Endodermal cell (in vitro differentiated cells): ENCODE measurements around the gene PJA2. TPM values are rescaled to one million over a fixed set of nuclear protein-coding genes. Genes with fewer than 3 reads are reported as not detected.

Source experiments
- DNase-seq: peaks from one replicate; pipeline ENCODE4 v3.0.0-alpha.2; 2017
- H3K27ac ChIP-seq: 2 replicates; pipeline ENCODE4 v1.5.1; 2013; ENCODE audit warnings: mild to moderate bottlenecking, low read depth, low read length, moderate library complexity
- H3K27me3 ChIP-seq: 2 replicates; pipeline ENCODE4 v1.6.1; 2013; ENCODE audit warnings: mild to moderate bottlenecking, low read length, moderate library complexity; ENCODE audit not compliant: insufficient read depth, control insufficient read depth, poor library complexity, severe bottlenecking
- H3K36me3 ChIP-seq: 2 replicates; pipeline ENCODE4 v1.7.0; 2013; ENCODE audit warnings: mild to moderate bottlenecking, low read length, moderate library complexity; ENCODE audit not compliant: control insufficient read depth, insufficient read depth
- H3K4me1 ChIP-seq: one replicate; pipeline ENCODE4 v1.7.0; 2013; ENCODE audit warnings: low read length; ENCODE audit not compliant: control insufficient read depth, insufficient read depth
- H3K4me3 ChIP-seq: 2 replicates; pipeline ENCODE4 v1.5.1; 2013; ENCODE audit warnings: mild to moderate bottlenecking, low read length, moderate library complexity
- H3K9ac ChIP-seq: 2 replicates; pipeline ENCODE4 v1.6.1; 2013; ENCODE audit warnings: mild to moderate bottlenecking, low read length, moderate library complexity; ENCODE audit not compliant: poor library complexity, severe bottlenecking; ENCODE audit errors: extremely low read depth
- H3K9me3 ChIP-seq: 2 replicates; pipeline ENCODE4 v1.6.1; 2013; ENCODE audit warnings: mild to moderate bottlenecking, low read length, moderate library complexity; ENCODE audit not compliant: control insufficient read depth
- H3K27ac Mint-ChIP-seq: 2 replicates; pipeline ENCODE4 v1.8.0; 2020; ENCODE audit warnings: mixed read lengths
- H3K27me3 Mint-ChIP-seq: 2 replicates; pipeline ENCODE4 v1.8.0; 2021; ENCODE audit warnings: mild to moderate bottlenecking, mixed read lengths; ENCODE audit not compliant: insufficient read depth
- H3K36me3 Mint-ChIP-seq: 2 replicates; pipeline ENCODE4 v1.8.0; 2020; ENCODE audit warnings: low read depth, mixed read lengths
- H3K4me1 Mint-ChIP-seq: 2 replicates; pipeline ENCODE4 v1.8.0; 2020; ENCODE audit warnings: mixed read lengths
- H3K4me3 Mint-ChIP-seq: 2 replicates; pipeline ENCODE4 v1.8.0; 2020; ENCODE audit warnings: mild to moderate bottlenecking, moderate library complexity, mixed read lengths
- H3K9me3 Mint-ChIP-seq: 2 replicates; pipeline ENCODE4 v1.8.0; 2020; ENCODE audit warnings: mild to moderate bottlenecking, mixed read lengths
- CTCF ChIP-seq: fragments of 200-600 bp; sonication (generic); conservative IDR thresholded peaks from 2 replicates; pipeline ENCODE4 v1.5.0; 2021; ENCODE audit warnings: antibody characterized with exemption, mild to moderate bottlenecking
- WGBS, 2 experiments: methylation state at CpG; one replicate each; pipeline versions ENCODE4 v1.1.5 to v1.1.7; 2013; ENCODE audit warnings: missing lambda C conversion rate in 2 of 2, mixed read lengths in 1 of 2; ENCODE audit not compliant: insufficient coverage in 1 of 2, insufficient read length in 1 of 2; 5-methylcytosine and 5-hydroxymethylcytosine counted together
- total RNA-seq, 2 donors: library from RNA; stranded (reverse); fragmentation: NEBNext Ultra II Directional in 1 of 2; extraction: Animal tissue kit (Norgen Biotek cat#: 25700) in 1 of 2; gene quantifications; 2 replicates in 1 of 2; 3 replicates in 1 of 2; pipeline ENCODE4 v1.2.1, GENCODE V29; 2021

The PJA2 gene
- total RNA-seq, 2 donors from 2014 or later = 61.9 to 64.7 TPM

DNA sequence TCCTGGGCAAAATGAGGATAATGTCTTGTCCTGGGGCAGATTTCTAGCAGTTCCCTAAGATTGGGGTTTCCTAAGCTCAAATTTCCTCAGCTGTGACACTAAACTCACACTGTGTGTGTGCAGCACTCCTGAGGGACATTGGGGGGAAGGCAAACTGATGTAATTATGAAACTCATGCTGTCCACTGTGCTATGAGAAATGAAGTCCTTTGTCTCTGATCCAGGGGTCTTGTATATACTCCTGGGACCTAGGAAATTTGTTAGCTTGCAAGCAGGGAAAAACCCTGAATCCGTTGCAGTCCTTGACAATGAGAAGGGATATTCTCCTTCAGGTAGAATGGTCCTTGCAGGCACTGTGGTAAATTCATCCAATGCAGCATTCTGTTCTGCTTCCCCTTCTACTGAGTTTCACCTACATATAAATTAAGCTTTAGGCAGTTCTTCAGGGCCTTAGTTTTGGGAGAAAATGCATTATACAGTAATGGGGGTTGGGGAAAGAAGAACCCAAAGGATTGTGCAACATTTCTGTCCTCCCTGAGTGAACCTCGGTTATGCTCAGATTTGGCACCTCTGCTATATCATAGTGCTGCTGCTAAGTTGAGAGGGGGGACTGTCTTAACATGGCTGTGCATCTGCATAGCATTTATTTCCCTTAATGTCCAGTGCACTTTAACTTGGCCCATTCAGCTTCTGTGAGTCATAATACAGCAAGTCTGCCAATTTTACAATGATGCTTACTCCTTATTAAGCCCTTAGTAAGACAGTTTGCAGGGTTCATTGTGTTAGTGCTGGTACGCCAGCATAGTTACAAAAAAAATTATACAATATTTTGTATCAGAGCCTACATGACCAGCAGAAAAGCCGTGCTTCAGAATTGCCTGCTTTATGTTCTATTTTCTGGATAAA lies 80.2 kb downstream of the PJA2 start:
- Mint-ChIP-seq H3K4me1 (peaks cover 32% of the 10 kb centered on the region), H3K4me3 (no peak overlapping the region), H3K9me3 (no peaks in the 10 kb centered on the region), H3K27me3 (no peaks in the 10 kb centered on the region), H3K27ac (no peak overlapping the region), H3K36me3 (peaks cover 14% of the 10 kb centered on the region)
- 93 to 98% methylated on average over 3 to 4 of the region's 4 CpGs for WGBS, 2 experiments
- Histone ChIP-seq H3K4me1 (peaks cover 14% of the 10 kb centered on the region), H3K4me3 (no peak overlapping the region), H3K27me3 (no peaks in the 10 kb centered on the region), H3K27ac (no peak overlapping the region), H3K36me3 (peaks cover 7% of the 10 kb centered on the region), H3K9ac (no peak overlapping the region), H3K9me3 (no peaks in the 10 kb centered on the region)
- no peak for TF ChIP-seq CTCF
- no peak for DNase-seq

GRCh38 chr5:109328626-109329025 lies 81.1 kb downstream of the PJA2 start:
- no peak for DNase-seq
- H3K4me3 Mint-ChIP-seq = no peak overlapping the region
- H3K36me3 Mint-ChIP-seq = peaks cover 6% of the 10 kb centered on the region
- no peak overlapping the region for H3K27ac ChIP-seq
- no peaks in the 10 kb centered on the region for H3K27me3 ChIP-seq
- no peaks in the 10 kb centered on the region for H3K27me3 Mint-ChIP-seq
- H3K36me3 ChIP-seq = no peaks in the 10 kb centered on the region
- H3K9ac ChIP-seq = no peak overlapping the region
- no peak overlapping the region for H3K4me3 ChIP-seq
- H3K9me3 ChIP-seq = no peaks in the 10 kb centered on the region
- no peak for TF ChIP-seq CTCF
- H3K27ac Mint-ChIP-seq = no peak overlapping the region
- peaks cover 14% of the 10 kb centered on the region for H3K4me1 ChIP-seq
- WGBS, 2 experiments = 83 to 86% methylated on average over 1 of the region's 1 CpG
- H3K9me3 Mint-ChIP-seq = no peaks in the 10 kb centered on the region
- H3K4me1 Mint-ChIP-seq = peaks cover 30% of the 10 kb centered on the region

GRCh38 chr5:109327570-109327969 lies 82.2 kb downstream of the PJA2 start:
- Histone ChIP-seq H3K4me1 (peaks cover 14% of the 10 kb centered on the region), H3K36me3 (no peaks in the 10 kb centered on the region), H3K4me3 (no peak overlapping the region), H3K9ac (no peak overlapping the region), H3K9me3 (no peaks in the 10 kb centered on the region), H3K27ac (no peak overlapping the region), H3K27me3 (no peaks in the 10 kb centered on the region)
- peaks cover 4% of the 10 kb centered on the region for H3K36me3 Mint-ChIP-seq
- peak overlapping the region; percentile 41 for H3K27ac Mint-ChIP-seq
- no peak for TF ChIP-seq CTCF
- no peak for DNase-seq
- no peak overlapping the region for H3K4me3 Mint-ChIP-seq
- H3K4me1 Mint-ChIP-seq = peaks cover 26% of the 10 kb centered on the region
- no peaks in the 10 kb centered on the region for H3K27me3 Mint-ChIP-seq
- WGBS, 2 experiments = 83 to 95% methylated on average over 1 to 3 of the region's 3 CpGs
- no peaks in the 10 kb centered on the region for H3K9me3 Mint-ChIP-seq
